ENCODE measurements around the gene ST6GALNAC3. TPM values are rescaled to one million over a fixed set of nuclear protein-coding genes. Genes with fewer than 3 reads are reported as not detected.
A peak's percentile ranks its signal among the peaks of the same experiment; 100 is the strongest.

Gene ST6GALNAC3
- total and polyA plus RNA-seq, 2 donors from 2014 or later = 8.8 to 15.8 TPM

DNA sequence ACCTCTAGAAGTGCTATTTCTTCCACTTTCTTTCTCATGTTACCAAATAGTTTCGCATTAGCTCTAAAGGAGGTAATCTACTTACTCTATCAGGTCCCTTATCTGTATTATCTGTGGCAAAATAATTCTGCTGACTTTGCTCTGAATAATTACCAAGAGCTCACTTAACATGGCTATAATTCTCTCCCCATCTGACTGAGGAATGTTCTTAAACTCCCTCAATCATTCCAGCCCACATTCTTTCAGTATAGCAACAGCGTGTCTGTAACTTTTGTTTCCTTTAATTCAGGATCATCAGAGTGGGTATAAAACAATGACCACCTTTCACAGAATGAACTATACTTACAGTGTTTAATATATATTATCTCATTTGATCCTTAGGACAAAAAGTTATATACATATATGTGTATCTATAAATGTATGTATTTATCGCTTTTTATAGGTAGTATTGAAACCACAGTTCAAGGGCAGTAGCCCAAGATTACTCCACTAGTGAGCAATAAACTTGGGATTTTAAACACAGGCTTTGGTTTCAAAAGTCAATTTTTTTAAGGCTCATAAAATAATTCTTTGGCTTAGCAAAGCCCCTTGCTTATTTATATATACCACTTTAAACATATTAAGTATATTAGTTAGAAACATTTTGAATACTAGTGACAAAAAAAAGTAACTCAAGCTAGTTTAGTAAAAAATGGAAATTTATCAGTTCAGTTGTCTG lies 36.1 kb upstream of the ST6GALNAC3 start:
- peak in 2 of 5 donors; percentile 51 to 73 for DNase-seq
- no peaks in the 10 kb centered on the region for H3K27me3 ChIP-seq (ENCODE audit: control insufficient read depth, insufficient read depth, low read length)
- FAIRE-seq = no peak
- peaks cover 0 to 2% (median 0%) of the 10 kb centered on the region in 3 donors for H3K4me1 ChIP-seq (ENCODE audit: control insufficient read depth in 2 of 3, insufficient read depth in 2 of 3, low read depth in 1 of 3, low read length in 3 of 3)
- no peak overlapping the region for H3K4me3 ChIP-seq (ENCODE audit: low read length in 3 of 3)
- TF ChIP-seq, protein P1, sequence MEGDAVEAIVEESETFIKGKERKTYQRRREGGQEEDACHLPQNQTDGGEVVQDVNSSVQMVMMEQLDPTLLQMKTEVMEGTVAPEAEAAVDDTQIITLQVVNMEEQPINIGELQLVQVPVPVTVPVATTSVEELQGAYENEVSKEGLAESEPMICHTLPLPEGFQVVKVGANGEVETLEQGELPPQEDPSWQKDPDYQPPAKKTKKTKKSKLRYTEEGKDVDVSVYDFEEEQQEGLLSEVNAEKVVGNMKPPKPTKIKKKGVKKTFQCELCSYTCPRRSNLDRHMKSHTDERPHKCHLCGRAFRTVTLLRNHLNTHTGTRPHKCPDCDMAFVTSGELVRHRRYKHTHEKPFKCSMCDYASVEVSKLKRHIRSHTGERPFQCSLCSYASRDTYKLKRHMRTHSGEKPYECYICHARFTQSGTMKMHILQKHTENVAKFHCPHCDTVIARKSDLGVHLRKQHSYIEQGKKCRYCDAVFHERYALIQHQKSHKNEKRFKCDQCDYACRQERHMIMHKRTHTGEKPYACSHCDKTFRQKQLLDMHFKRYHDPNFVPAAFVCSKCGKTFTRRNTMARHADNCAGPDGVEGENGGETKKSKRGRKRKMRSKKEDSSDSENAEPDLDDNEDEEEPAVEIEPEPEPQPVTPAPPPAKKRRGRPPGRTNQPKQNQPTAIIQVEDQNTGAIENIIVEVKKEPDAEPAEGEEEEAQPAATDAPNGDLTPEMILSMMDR (IDR thresholded peaks at IDR 0.05; ENCODE audit: borderline replicate concordance, extremely low read depth, insufficient read depth) = no peak
- H3K36me3 ChIP-seq (ENCODE audit: control insufficient read depth in 2 of 3, insufficient read depth in 3 of 3, low read length in 3 of 3) = no peaks in the 10 kb centered on the region
- no peak overlapping the region for H3K9ac ChIP-seq (ENCODE audit: low read length in 3 of 3)
- intact Hi-C loops (cut with DNase I) = no loop called here
- no peaks in the 10 kb centered on the region for H3K9me3 ChIP-seq (ENCODE audit: control insufficient read depth in 2 of 3, insufficient read depth in 1 of 3, low read length in 3 of 3)
- H3K27ac ChIP-seq (ENCODE audit: low read depth in 2 of 2, low read length in 2 of 2) = no peak overlapping the region

DNA sequence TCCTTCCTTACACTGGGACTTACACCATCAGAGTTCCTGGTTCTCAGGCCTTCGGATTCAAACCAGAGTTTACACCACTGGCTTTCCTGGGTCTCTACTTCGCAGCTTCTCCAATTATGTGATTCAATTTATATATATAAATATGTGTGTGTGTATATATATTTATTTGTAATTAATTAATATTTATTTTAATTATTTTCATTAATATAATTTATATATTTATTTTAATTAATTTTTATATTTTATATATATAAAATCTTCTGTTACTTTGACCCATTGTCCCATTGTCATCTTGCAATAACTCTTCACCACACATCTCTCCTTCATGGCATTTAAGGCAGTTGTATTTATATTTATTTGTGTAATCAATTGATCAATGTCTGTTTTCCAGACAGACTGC lies 28.4 kb upstream of the ST6GALNAC3 start:
- no peaks in the 10 kb centered on the region for H3K9me3 ChIP-seq (ENCODE audit: control insufficient read depth in 2 of 3, insufficient read depth in 1 of 3, low read length in 3 of 3)
- no peak for FAIRE-seq
- no peaks in the 10 kb centered on the region for H3K27me3 ChIP-seq (ENCODE audit: control insufficient read depth, insufficient read depth, low read length)
- DNase-seq = no peak
- no peak overlapping the region for H3K9ac ChIP-seq (ENCODE audit: low read length in 3 of 3)
- intact Hi-C loops (cut with DNase I) = no loop called here
- H3K27ac ChIP-seq (ENCODE audit: low read depth in 2 of 2, low read length in 2 of 2) = no peak overlapping the region
- H3K4me3 ChIP-seq (ENCODE audit: low read length in 3 of 3) = no peak overlapping the region
- TF ChIP-seq, protein P1 (IDR thresholded peaks at IDR 0.05; ENCODE audit: borderline replicate concordance, extremely low read depth, insufficient read depth) = no peak
- no peaks in the 10 kb centered on the region for H3K36me3 ChIP-seq (ENCODE audit: control insufficient read depth in 2 of 3, insufficient read depth in 3 of 3, low read length in 3 of 3)
- H3K4me1 ChIP-seq (ENCODE audit: control insufficient read depth in 2 of 3, insufficient read depth in 2 of 3, low read depth in 1 of 3, low read length in 3 of 3) = no peaks in the 10 kb centered on the region

DNA sequence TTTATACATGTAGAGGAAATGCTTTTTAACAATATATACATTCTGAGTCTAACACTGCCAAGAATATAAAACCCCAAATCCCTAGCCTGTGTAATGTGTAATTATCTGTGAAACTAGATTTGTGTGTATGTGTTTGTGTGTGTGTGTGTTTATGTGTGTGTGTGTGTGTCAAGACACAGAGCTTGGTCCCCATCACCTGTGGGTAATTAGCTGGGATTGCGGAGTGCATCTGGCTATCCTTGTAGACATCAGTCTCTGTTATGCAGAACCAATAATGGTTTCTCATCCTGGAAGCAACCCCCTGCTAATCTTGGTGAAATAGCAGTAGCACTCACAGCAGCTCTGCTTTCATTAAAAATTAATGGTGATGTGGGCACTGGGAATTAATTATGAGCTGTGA lies 26.3 kb upstream of the ST6GALNAC3 start:
- H3K4me3 ChIP-seq (ENCODE audit: low read length in 3 of 3) = no peak overlapping the region
- H3K36me3 ChIP-seq (ENCODE audit: control insufficient read depth in 2 of 3, insufficient read depth in 3 of 3, low read length in 3 of 3) = no peaks in the 10 kb centered on the region
- no peak overlapping the region for H3K9ac ChIP-seq (ENCODE audit: low read length in 3 of 3)
- H3K27me3 ChIP-seq (ENCODE audit: control insufficient read depth, insufficient read depth, low read length) = no peaks in the 10 kb centered on the region
- FAIRE-seq (no peak), DNase-seq (no peak)
- intact Hi-C loops (cut with DNase I) = no loop called here
- no peak overlapping the region for H3K27ac ChIP-seq (ENCODE audit: low read depth in 2 of 2, low read length in 2 of 2)
- no peaks in the 10 kb centered on the region for H3K9me3 ChIP-seq (ENCODE audit: control insufficient read depth in 2 of 3, insufficient read depth in 1 of 3, low read length in 3 of 3)
- peaks cover 0 to under 1% (median 0%) of the 10 kb centered on the region in 3 donors for H3K4me1 ChIP-seq (ENCODE audit: control insufficient read depth in 2 of 3, insufficient read depth in 2 of 3, low read depth in 1 of 3, low read length in 3 of 3)
- TF ChIP-seq, protein P1 (IDR thresholded peaks at IDR 0.05; ENCODE audit: borderline replicate concordance, extremely low read depth, insufficient read depth) = no peak

All from kidney (tissue), 14 donors.